MM.1S (cell line): ENCODE data around the gene PDIA6.

Source experiments
- CTCF ChIP-seq: fragments of 300-600 bp; sonication (generic); IDR thresholded peaks from 2 replicates; pipeline ENCODE4 v1.5.1; 2016; ENCODE audit warnings: antibody characterized with exemption, low read length, mixed read lengths
- EZH2 ChIP-seq: fragments of 300-600 bp; sonication (generic); optimal IDR thresholded peaks from 2 replicates; pipeline ENCODE3; 2017; ENCODE audit warnings: low read depth, mild to moderate bottlenecking, antibody characterized with exemption, low read length, mixed read lengths

GRCh38 chr2:10784719-10785118 is 27.9 kb downstream of the PDIA6 start:
- TF ChIP-seq CTCF: no peak
- TF ChIP-seq EZH2: no peak
